Calu3 (cell line): ENCODE data around the gene COPS9. TPM values are rescaled to one million over a fixed set of nuclear protein-coding genes. Genes with fewer than 3 reads are reported as not detected.

ENCODE experiments used
- BruUV-seq: library from RNA; stranded (reverse); fragments of 400-500 nt; replicated peaks from 2 replicates; lab custom pipeline; 2021; lab: Mats Ljungman, UMichigan
- CTCF ChIA-PET: fragments of 300-600 bp; sonication (Branson Sonifier 250); formaldehyde crosslinking; loops from one replicate; lab custom pipeline; 2022; ENCODE audit warnings: antibody characterized with exemption; lab: Charles Lee
- DNase-seq: peaks from one replicate; pipeline ENCODE4 v3.0.0; 2022
- H3K27ac Mint-ChIP-seq: one replicate; pipeline ENCODE4 v1.8.0; 2022; ENCODE audit warnings: mixed read lengths; ENCODE audit not compliant: unreplicated experiment
- H3K27me3 Mint-ChIP-seq: one replicate; pipeline ENCODE4 v1.8.0; 2022; ENCODE audit warnings: mixed read lengths; ENCODE audit not compliant: unreplicated experiment
- H3K36me3 Mint-ChIP-seq: one replicate; pipeline ENCODE4 v1.8.0; 2022; ENCODE audit warnings: mild to moderate bottlenecking, moderate library complexity, mixed read lengths; ENCODE audit not compliant: insufficient read depth, unreplicated experiment
- H3K4me1 Mint-ChIP-seq: one replicate; pipeline ENCODE4 v1.8.0; 2022; ENCODE audit warnings: mild to moderate bottlenecking, low read depth, mixed read lengths; ENCODE audit not compliant: unreplicated experiment
- H3K4me3 Mint-ChIP-seq: one replicate; pipeline ENCODE4 v1.8.0; 2022; ENCODE audit warnings: mild to moderate bottlenecking, low read depth, moderate library complexity, mixed read lengths; ENCODE audit not compliant: unreplicated experiment
- H3K9me3 Mint-ChIP-seq: one replicate; pipeline ENCODE4 v1.8.0; 2022; ENCODE audit warnings: low read depth, mixed read lengths; ENCODE audit not compliant: unreplicated experiment
- intact Hi-C: fragments of 100-400 bp; cut with micrococcal nuclease; formaldehyde crosslinking; loops from one replicate; pipeline ENCODE4 v1.10.0; 2022; ENCODE audit not compliant: unreplicated experiment
- total RNA-seq: library from RNA; stranded (reverse); gene quantifications from 2 replicates; pipeline ENCODE4 v1.2.3, GENCODE V29; 2022
- TF ChIP-seq, protein P1 (sequence below): fragments of 200-600 bp; IDR thresholded peaks from one replicate; pipeline ENCODE4 v1.8.0; 2022; ENCODE audit warnings: antibody characterized with exemption; ENCODE audit not compliant: unreplicated experiment

The COPS9 gene
- total RNA-seq, 1 experiment from 2014 or later: 106 TPM

DNA sequence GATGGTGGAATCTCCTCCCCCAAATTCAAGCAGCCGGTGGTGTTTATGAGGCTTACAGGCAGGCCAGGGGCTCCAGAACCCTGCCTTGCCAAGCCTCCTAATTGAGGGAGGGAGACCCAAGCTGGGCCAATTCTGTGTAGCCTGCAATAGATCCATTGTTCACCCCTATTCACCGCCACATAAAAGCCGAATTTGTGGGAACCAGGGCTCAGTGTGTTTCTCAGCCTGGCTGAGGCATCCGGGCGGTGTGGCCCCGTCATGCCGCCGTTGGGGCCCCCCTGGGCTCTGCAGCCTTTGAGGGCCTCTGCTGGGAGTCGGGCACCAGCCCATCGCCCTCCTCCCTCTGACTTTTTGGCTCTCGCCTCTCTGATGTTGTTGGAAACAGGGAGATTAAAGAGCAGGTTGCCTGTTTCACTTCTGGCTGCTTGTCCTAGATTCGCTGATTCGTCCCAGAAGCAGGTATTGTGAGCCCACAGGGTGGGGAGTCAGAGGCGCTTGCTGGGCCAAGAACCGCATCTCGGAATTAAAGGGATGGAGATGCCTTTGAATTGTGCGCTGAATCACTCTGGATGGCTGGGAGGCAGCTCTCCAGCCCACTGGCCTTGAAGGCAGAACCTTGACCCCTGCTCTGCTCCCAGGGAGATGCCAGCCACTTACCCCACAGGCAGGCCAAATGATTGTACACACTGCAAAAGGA lies 19.1 kb upstream of the COPS9 start:
- CTCF ChIA-PET: no interaction called here
- intact Hi-C loops: no loop called here
- TF ChIP-seq, protein P1, sequence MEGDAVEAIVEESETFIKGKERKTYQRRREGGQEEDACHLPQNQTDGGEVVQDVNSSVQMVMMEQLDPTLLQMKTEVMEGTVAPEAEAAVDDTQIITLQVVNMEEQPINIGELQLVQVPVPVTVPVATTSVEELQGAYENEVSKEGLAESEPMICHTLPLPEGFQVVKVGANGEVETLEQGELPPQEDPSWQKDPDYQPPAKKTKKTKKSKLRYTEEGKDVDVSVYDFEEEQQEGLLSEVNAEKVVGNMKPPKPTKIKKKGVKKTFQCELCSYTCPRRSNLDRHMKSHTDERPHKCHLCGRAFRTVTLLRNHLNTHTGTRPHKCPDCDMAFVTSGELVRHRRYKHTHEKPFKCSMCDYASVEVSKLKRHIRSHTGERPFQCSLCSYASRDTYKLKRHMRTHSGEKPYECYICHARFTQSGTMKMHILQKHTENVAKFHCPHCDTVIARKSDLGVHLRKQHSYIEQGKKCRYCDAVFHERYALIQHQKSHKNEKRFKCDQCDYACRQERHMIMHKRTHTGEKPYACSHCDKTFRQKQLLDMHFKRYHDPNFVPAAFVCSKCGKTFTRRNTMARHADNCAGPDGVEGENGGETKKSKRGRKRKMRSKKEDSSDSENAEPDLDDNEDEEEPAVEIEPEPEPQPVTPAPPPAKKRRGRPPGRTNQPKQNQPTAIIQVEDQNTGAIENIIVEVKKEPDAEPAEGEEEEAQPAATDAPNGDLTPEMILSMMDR: no peak
- no peak for DNase-seq
- H3K9me3 Mint-ChIP-seq: peaks cover 5% of the 10 kb centered on the region
- no peak overlapping the region for H3K4me3 Mint-ChIP-seq
- H3K27ac Mint-ChIP-seq: no peak overlapping the region
- no TSS peak for BruUV-seq
- H3K36me3 Mint-ChIP-seq: no peaks in the 10 kb centered on the region
- H3K27me3 Mint-ChIP-seq: peaks cover 70% of the 10 kb centered on the region
- H3K4me1 Mint-ChIP-seq: no peaks in the 10 kb centered on the region

DNA sequence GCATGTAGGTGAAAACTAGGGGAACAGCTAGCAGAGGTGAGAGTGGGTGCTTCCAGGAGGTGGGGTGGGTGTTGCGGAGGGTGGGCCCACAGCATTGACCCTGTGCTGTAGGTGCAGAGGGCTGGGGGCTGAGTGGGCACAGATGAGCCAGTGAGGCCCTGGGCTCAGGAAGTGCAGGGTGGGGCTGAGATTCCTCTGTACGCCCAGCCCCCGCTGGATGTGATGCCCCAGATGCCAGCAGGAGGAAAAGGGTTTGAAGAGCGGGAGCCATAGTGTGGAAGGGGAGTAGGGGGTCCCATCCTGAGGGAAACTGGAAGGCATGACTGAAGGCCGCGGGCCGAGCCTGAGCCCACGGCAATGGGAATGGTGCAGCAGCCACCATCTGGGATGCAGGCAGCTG lies 18.5 kb upstream of the COPS9 start:
- DNase-seq: no peak
- Mint-ChIP-seq H3K4me3 (no peak overlapping the region), H3K27ac (no peak overlapping the region), H3K9me3 (peaks cover 5% of the 10 kb centered on the region), H3K36me3 (no peaks in the 10 kb centered on the region), H3K27me3 (peaks cover 70% of the 10 kb centered on the region), H3K4me1 (no peaks in the 10 kb centered on the region)
- CTCF ChIA-PET: no interaction called here
- intact Hi-C loops: no loop called here
- TF ChIP-seq, protein P1: no peak
- no TSS peak for BruUV-seq

DNA sequence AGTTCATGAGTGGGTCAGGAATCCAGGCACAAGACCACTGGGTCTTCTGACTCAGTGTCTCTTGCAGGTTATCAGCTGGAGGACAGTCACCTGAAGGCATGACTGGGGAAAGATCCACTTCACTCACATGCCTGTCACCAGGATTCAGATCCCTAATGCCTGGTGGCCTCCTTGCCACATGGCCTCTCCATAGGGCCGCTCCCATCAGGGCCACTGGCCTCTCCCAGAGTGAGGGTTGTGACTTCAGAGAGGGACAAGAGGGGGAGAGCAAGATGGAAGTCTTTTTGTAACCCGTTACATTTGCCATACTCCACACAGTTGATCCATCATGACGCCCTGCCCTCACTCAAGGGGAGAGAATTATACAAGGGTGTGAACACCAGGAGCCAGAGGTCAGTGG lies 17.3 kb upstream of the COPS9 start:
- Mint-ChIP-seq H3K27me3 (peaks cover 80% of the 10 kb centered on the region), H3K9me3 (peaks cover 5% of the 10 kb centered on the region), H3K27ac (no peak overlapping the region), H3K4me1 (no peaks in the 10 kb centered on the region), H3K36me3 (no peaks in the 10 kb centered on the region), H3K4me3 (no peak overlapping the region)
- DNase-seq: no peak
- intact Hi-C loops: no loop called here
- CTCF ChIA-PET: no interaction called here
- no TSS peak for BruUV-seq
- TF ChIP-seq, protein P1: no peak

DNA sequence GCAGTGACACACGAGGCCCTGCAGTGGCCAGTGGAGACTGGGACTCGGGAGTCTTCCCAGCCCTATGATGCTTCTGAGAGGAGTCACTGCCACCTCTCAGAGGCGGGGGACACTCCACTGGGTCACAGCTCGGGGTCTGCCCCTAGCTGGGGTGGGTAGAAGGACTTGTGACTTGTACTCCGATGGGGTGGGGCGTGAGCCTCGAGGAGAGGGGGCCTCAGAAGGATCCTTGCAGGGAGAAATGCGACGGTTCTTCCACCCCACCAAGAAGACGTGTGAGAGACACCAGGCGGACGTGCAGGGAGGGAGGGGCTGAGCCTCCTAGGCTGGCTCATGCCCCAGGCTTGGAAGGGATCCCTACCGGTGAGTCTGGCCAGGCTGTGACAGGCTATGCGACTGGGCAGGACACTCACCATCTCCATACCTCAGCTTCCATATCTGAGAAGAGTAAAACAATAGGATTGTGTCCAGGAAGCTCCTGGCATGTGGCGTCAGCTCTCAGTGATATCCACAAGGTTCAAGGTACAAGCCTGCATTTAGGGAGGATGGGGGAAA lies 15.4 kb upstream of the COPS9 start:
- DNase-seq: no peak
- CTCF ChIA-PET: interaction anchor here (0.5 to 0.8 kb wide), 2 partner anchors 54 to 82 kb away, joined by 3 to 5 read pairs; no protein-coding TSS in a partner anchor
- peaks cover 7% of the 10 kb centered on the region for H3K9me3 Mint-ChIP-seq
- no peaks in the 10 kb centered on the region for H3K4me1 Mint-ChIP-seq
- peaks cover 93% of the 10 kb centered on the region for H3K27me3 Mint-ChIP-seq
- H3K4me3 Mint-ChIP-seq: no peak overlapping the region
- H3K27ac Mint-ChIP-seq: no peak overlapping the region
- no peaks in the 10 kb centered on the region for H3K36me3 Mint-ChIP-seq
- TF ChIP-seq, protein P1: no peak
- intact Hi-C loops: no loop called here
- BruUV-seq: no TSS peak
